Measurements from ENCODE around the gene PEX6. TPM values are rescaled to one million over a fixed set of nuclear protein-coding genes. Genes with fewer than 3 reads are reported as not detected.

The PEX6 gene
- total RNA-seq, 1 donor from 2014 or later, result 24.0 TPM

GRCh38 chr6:42938428-42938796 lies 40.6 kb downstream of the PEX6 start:
- intact Hi-C loops (cut with micrococcal nuclease), result no loop called here

DNA sequence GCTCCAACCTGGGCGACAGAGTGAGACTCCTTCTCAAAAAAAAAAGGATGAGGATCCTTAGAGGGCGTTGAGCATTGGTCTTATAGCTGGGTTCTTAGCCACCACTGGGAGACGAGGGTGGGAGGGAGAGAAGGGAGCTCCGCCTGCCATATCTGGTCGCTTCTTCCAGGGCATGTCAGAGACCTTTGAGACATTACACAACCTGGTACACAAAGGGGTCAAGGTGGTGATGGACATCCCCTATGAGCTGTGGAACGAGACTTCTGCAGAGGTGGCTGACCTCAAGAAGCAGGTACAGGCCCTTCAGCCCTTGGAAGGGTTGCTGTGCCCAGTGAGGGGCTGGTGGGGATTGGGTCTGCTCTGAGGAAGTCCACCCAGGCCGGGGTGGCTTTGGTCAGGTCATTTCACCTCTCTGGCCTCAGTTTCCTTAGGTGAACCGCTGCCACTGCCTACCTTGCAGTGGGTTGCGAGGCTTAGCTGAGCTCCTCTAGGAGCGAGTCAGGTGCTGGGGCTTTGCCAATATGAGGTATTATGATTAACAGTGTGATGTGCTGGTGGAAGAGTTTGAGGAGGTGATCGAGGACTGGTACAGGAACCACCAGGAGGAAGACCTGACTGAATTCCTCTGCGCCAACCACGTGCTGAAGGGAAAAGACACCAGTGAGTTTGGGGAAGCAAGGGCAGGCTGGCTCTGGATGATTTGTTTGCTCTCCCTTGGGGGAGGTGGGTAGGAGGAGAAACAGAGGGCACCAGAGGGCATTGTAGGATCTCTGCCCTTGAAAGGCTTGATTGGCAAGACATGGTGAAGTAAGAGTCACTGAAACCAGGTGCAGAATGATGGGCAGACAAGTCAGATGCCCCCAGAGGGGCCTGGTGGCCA lies 41.2 kb downstream of the PEX6 start:
- intact Hi-C loops (cut with micrococcal nuclease), result no loop called here

DNA sequence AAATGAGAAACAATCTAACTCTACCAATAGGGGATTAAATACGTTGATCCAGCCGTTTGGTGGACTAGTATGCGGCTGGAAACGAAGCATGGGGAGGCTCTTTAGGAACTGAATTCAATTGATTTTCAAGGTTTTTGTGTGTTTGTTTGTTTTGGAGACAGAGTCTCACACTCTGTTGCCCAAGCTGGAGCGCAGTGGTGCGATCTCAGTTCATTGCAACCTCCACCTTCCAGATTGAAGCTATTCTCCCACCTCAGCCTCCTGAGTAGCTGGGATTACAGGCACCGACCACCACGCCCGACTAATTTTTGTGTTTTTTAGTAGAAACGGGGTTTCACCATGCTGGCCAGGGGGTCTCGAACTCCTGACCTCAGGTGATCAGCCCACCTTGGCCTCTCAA lies 42.6 kb downstream of the PEX6 start:
- intact Hi-C loops (cut with micrococcal nuclease), result no loop called here

DNA sequence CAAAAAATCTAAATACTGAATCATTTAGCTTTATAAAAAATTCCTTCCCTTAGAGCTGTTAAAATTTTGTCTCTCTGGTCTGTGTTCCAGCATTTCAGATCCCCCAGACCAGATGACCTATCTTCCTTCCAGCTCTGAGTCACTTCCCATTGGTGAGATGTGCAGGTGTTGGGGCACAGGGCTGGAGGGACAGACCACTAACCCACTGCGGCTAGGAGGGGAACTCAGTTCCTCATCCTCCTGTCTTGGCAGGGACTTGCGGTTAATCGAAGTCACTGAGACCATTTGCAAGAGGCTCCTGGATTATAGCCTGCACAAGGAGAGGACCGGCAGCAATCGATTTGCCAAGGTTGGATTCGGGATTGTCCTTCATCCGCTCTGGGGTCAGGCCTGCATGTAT lies 43.7 kb downstream of the PEX6 start:
- intact Hi-C loops (cut with micrococcal nuclease), result no loop called here

GRCh38 chr6:42933205-42933604 lies 45.8 kb downstream of the PEX6 start:
- intact Hi-C loops (cut with micrococcal nuclease), result loop anchor here (5.0 kb wide), 1 partner anchor 289 kb away; no protein-coding TSS in a partner anchor

- intact Hi-C loops (cut with micrococcal nuclease), result loop anchor here (5.0 kb wide), 1 partner anchor 290 kb away; no protein-coding TSS in a partner anchor
Observed at GRCh38 chr6:42932412-42932811, 46.6 kb downstream of the PEX6 start.

GRCh38 chr6:42929821-42930360 lies 49.1 kb downstream of the PEX6 start:
- intact Hi-C loops (cut with micrococcal nuclease), result loop anchor here (1.0 to 5.0 kb wide), 25 partner anchors 29 to 1143 kb away; partner anchors contain the start of genes ABCC10, CUL7, GTPBP2 and KLC4

- intact Hi-C loops (cut with micrococcal nuclease), result loop anchor here (1.0 to 2.0 kb wide), 23 partner anchors 28 to 1142 kb away; partner anchors contain the start of genes ABCC10, CUL7, GTPBP2 and KLC4
Observed at GRCh38 chr6:42928986-42929820, 49.8 kb downstream of the PEX6 start, which contains the start of gene CNPY3. Gene CNPY3 (plus strand): TSS chr6:42929480. CDS start chr6:42929571, 91 bp downstream.

DNA sequence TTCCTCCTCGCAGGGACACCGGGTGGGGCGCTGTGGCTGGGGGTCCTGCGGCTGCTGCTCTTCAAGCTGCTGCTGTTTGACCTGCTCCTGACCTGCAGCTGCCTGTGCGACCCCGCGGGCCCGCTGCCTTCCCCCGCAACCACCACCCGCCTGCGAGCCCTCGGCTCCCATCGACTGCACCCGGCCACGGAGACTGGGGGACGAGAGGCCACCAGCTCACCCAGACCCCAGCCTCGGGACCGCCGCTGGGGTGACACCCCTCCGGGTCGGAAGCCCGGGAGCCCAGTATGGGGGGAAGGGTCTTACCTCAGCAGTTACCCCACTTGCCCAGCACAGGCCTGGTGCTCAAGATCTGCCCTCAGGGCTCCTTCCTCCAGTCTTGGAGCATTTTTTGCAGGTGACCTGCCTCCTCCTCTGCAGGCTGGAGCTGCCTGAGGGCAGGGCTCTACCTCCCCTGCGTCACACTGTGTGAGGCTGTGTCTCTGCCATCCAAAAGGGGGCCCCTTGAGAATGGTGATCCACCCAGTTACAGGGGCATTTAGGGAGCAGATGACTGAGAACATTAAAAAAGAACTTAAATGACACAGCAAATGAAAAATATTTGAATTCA lies 53.6 kb downstream of the PEX6 start:
- intact Hi-C loops (cut with micrococcal nuclease), result no loop called here

DNA sequence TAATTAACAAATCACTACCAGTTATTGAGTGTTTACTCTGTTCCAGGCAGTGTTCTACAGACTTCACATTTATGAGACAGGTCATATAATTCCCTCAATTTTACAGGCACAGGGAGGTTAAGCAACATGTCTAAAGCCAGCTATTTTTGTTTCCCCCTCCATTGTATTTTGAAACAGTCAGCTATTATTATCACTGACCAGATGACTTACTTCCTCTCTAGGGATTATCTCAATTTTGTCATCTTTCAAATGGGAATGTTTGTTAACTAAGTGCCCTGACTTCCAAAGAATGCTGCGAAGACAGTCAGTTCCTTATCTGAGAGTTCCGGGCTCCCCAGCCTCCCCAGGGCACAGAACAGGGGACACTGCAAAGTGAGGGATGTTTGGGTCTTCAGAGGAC lies 55.3 kb downstream of the PEX6 start:
- intact Hi-C loops (cut with micrococcal nuclease), result no loop called here

DNA sequence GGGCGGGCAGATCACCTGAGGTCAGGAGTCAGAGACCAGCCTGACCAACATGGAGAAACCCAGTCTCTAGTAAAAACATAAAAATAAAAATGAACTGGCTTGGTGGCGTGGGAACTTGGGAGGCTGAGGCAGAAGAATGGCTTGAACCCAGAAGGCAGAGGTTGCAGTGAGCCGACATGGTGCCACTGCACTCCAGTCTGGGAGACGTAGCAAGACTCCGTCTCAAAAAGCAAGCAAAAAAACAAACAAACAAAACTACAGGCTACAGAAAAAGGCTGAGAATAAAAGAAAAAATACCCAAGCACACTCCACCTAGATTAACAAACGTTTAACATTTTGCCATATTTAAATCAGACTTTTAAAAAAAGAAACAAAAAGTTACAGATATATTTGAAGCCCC lies 57.2 kb downstream of the PEX6 start:
- intact Hi-C loops (cut with micrococcal nuclease), result no loop called here

GRCh38 chr6:42916288-42916687 lies 62.7 kb downstream of the PEX6 start:
- intact Hi-C loops (cut with micrococcal nuclease), result no loop called here

- intact Hi-C loops (cut with micrococcal nuclease), result no loop called here
Observed at GRCh38 chr6:42915732-42916131, 63.2 kb downstream of the PEX6 start, which contains the start of gene PTCRA. Gene PTCRA (plus strand): TSS chr6:42916053. CDS start chr6:42916070, 17 bp downstream.

DNA sequence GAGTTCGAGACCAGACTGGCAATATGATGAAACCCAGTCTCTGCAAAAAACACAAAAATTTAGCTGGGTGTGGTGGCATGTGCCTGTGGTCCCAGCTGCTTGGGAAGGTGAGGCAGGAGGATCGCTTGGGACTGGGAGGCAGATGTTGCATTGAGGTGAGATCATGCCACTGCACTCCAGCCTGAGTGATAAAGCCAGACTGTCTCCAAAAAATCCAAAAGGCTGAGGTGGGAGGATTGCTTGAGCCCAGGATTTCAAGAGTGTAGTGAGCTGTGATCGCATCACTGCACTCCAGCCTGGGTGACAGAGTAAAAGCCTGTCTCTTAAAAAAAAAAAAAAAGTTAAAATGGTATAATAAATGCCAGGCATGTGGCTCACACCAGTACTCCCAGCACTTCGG lies 64.4 kb downstream of the PEX6 start:
- intact Hi-C loops (cut with micrococcal nuclease), result no loop called here

Other genes with a start within 250 kb of the PEX6 start
- gene TBCC, start 233.1 kb downstream of the PEX6 start, total RNA-seq, result 35.0 TPM in 2 replicates
- 25.9 and 26.1 TPM in 2 replicates for gene BICRAL, start 197.1 kb downstream of the PEX6 start, total RNA-seq
- 96.8 and 102 TPM in 2 replicates for gene RPL7L1, start 99.6 kb downstream of the PEX6 start, total RNA-seq
- not detected in 2 replicates for gene PTCRA, start 63.1 kb downstream of the PEX6 start, total RNA-seq
- gene CNPY3, start 49.7 kb downstream of the PEX6 start, total RNA-seq, result 44.9 and 48.2 TPM in 2 replicates
- gene GNMT, start 18.4 kb downstream of the PEX6 start, total RNA-seq, result 0.71 and 1.3 TPM in 2 replicates
- 58.3 and 59.4 TPM in 2 replicates for gene PPP2R5D, start 5.4 kb upstream of the PEX6 start, total RNA-seq
- 56.0 and 57.1 TPM in 2 replicates for gene MEA1, start 34.8 kb upstream of the PEX6 start, total RNA-seq
- gene KLHDC3, start 35.1 kb upstream of the PEX6 start, total RNA-seq, result 62.5 and 67.0 TPM in 2 replicates
- gene RRP36, start 42.4 kb upstream of the PEX6 start, total RNA-seq, result 78.1 and 81.4 TPM in 2 replicates
- 12.0 and 13.0 TPM in 2 replicates for gene CUL7, start 74.7 kb upstream of the PEX6 start, total RNA-seq
- 52.2 and 54.6 TPM in 2 replicates for gene MRPL2, start 80.3 kb upstream of the PEX6 start, total RNA-seq
- 16.1 and 17.6 TPM in 2 replicates for gene KLC4, start 80.5 kb upstream of the PEX6 start, total RNA-seq
- gene PTK7, start 97.1 kb upstream of the PEX6 start, total RNA-seq, result 1.4 and 1.7 TPM in 2 replicates
- gene SRF, start 192.1 kb upstream of the PEX6 start, total RNA-seq, result 58.7 and 59.6 TPM in 2 replicates
- 55.1 and 58.0 TPM in 2 replicates for gene CUL9, start 203.0 kb upstream of the PEX6 start, total RNA-seq

Measured in T-helper 1 cell treated with Interleukin-12 subunit alpha and Interleukin-12 subunit beta and Interleukin-4 antibody, amounts not matched to agents 30 ng/mL and 1 ng/mL, for 36 hours (primary cell).